Fibroblast of lung (primary cell): ENCODE results near the gene TRPC4AP.

ENCODE experiments used
- CTCF ChIP-seq, 2 donors: IDR thresholded peaks in 1 of 2; conservative IDR thresholded peaks in 1 of 2; 1 replicate in 1 of 2; 2 replicates in 1 of 2; pipeline ENCODE4 v1.5.1; 2011 to 2012; ENCODE audit warnings: low read length in 2 of 2, control low read depth in 1 of 2, inconsistent platforms in 1 of 2, low read depth in 1 of 2, mild to moderate bottlenecking in 1 of 2
- EZH2 ChIP-seq: IDR thresholded peaks from 2 replicates; pipeline ENCODE4 v1.5.1; 2012; ENCODE audit warnings: low read length, control low read depth, mild to moderate bottlenecking; ENCODE audit errors: missing control alignments

GRCh38 chr20:34990661-34991214, 101.9 kb downstream of the TRPC4AP start:
- TF ChIP-seq CTCF (conservative IDR thresholded peaks at IDR 0.05 in 1 of 2, IDR thresholded peaks at IDR 0.05 in 1 of 2; ENCODE audit: low read depth in 1 of 2, low read length in 2 of 2) (no peak), EZH2 (no peak)
